ENCODE data around the gene TIMM22.
A peak's percentile ranks its signal among the peaks of the same experiment; 100 is the strongest.
"Not testable (repeated sequence)": the region's sequence is repeated elsewhere in the genome, so short reads cannot be mapped to it uniquely, and the experiment has no call there.

TIMM22 gene

DNA sequence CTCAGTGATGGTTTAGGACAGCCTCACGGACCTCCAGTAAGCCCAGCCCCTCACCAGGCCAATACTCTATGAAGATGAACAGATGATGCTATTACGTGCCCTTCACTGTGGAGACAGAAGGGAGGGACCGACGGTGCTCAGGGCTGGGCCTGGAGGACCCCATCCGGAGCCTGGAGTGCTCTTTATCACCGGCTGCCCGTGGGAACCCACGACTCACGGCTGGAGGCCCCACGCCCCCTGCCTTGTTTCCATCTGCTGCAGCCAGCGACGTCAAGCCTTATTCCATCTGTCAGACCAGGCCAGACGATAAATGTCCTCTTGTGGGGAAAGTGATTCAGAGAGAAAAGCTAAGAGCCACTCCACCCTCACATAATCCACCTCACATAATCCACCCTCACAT lies 4.0 kb upstream of the TIMM22 start:
- TF ChIP-seq EZH2phosphoT487 (IDR thresholded peaks at IDR 0.05; ENCODE audit: borderline replicate concordance, low read length), result no peak
- TF ChIP-seq, protein P1, sequence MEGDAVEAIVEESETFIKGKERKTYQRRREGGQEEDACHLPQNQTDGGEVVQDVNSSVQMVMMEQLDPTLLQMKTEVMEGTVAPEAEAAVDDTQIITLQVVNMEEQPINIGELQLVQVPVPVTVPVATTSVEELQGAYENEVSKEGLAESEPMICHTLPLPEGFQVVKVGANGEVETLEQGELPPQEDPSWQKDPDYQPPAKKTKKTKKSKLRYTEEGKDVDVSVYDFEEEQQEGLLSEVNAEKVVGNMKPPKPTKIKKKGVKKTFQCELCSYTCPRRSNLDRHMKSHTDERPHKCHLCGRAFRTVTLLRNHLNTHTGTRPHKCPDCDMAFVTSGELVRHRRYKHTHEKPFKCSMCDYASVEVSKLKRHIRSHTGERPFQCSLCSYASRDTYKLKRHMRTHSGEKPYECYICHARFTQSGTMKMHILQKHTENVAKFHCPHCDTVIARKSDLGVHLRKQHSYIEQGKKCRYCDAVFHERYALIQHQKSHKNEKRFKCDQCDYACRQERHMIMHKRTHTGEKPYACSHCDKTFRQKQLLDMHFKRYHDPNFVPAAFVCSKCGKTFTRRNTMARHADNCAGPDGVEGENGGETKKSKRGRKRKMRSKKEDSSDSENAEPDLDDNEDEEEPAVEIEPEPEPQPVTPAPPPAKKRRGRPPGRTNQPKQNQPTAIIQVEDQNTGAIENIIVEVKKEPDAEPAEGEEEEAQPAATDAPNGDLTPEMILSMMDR (IDR thresholded peaks at IDR 0.05; ENCODE audit: low read depth, low read length, poor library complexity, severe bottlenecking), result no peak
- Histone ChIP-seq H3K9me3 (ENCODE audit: control insufficient read depth, insufficient read depth, low read length) (peaks cover 5% of the 10 kb centered on the region; the same call in 1 of the 2 replicates), H3K36me3 (ENCODE audit: control insufficient read depth, low read length) (peaks cover 4% of the 10 kb centered on the region; the same call in 1 of the 2 replicates)

DNA sequence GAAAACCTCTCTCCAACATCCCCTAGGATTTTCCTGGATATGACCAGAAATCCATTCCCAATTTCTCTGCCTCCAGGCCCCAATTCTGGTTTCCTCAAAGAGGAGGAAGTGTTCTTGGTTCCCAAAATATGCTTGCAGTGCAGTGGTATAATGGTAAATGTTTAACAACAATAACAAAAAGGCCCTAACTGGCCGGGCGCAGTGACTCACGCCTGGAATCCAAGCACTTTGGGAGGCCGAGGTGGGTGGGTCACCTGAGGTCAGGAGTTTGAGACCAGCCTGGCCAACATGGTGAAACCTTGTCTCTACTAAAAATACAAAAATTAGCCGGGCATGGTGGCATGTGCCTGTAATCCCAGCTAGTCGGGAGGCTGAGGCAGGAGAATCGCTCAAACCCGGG lies 1.6 kb upstream of the TIMM22 start:
- not testable (repeated sequence) for H3K27me3 ChIP-seq (ENCODE audit: control insufficient read depth, low read length); H3K4me2 ChIP-seq (ENCODE audit: low read length); H3K9me3 ChIP-seq (ENCODE audit: control insufficient read depth, insufficient read depth, low read length); H4K20me1 ChIP-seq (ENCODE audit: control insufficient read depth, insufficient read depth, low read depth, low read length); H3K27ac ChIP-seq (ENCODE audit: low read depth, low read length); H3K9me2 ChIP-seq (replicated peaks; ENCODE audit: control insufficient read depth, low read length); H3K4me3 ChIP-seq (ENCODE audit: low read length)
- Histone ChIP-seq H3K4me1 (ENCODE audit: control insufficient read depth, low read length) (peaks cover 22% of the 10 kb centered on the region), H3K36me3 (ENCODE audit: control insufficient read depth, low read length) (peaks cover 19% of the 10 kb centered on the region), H3K79me2 (ENCODE audit: control insufficient read depth, low read length) (peaks cover 27% of the 10 kb centered on the region), H3F3A (ENCODE audit: control insufficient read depth, insufficient read depth) (peaks cover 16% of the 10 kb centered on the region)

More for the DNA sequence above, 4.0 kb upstream of the TIMM22 start:
- Histone ChIP-seq H3K79me2 (ENCODE audit: control insufficient read depth, low read length) (peaks cover 10% of the 10 kb centered on the region), H3K27me3 (ENCODE audit: control insufficient read depth, low read length) (no peaks in the 10 kb centered on the region), H3K9me2 (replicated peaks; ENCODE audit: control insufficient read depth, low read length) (no peaks in the 10 kb centered on the region), H3F3A (ENCODE audit: control insufficient read depth, insufficient read depth) (no peaks in the 10 kb centered on the region), H3K4me2 (ENCODE audit: low read length) (no peak overlapping the region), H3K4me1 (ENCODE audit: control insufficient read depth, low read length) (peaks cover 6% of the 10 kb centered on the region), H4K20me1 (ENCODE audit: control insufficient read depth, insufficient read depth, low read depth, low read length) (no peaks in the 10 kb centered on the region), H3K4me3 (ENCODE audit: low read length) (no peak overlapping the region), H3K27ac (ENCODE audit: low read depth, low read length) (no peak overlapping the region)

DNA sequence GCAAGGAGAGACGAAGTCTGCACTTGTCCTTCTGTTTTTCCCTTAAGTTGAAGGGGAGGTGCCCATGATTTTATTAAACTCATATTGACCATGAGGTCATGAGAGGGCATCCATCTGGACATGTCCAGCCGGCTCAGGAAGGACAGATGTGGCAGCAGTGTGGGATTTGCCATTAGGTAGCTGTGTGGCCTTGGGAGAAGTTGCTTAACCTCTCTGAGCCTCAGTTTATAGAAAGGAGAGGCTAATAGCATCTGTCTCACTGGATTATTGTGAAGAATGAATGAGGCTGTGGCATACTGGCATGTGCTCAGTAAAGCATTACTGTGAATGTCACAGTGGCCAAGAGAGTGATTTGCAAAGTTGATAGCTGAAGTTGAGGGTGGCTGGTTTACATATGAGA lies 1.2 kb downstream of the TIMM22 start:
- 0 out of 2 replicates have a peak overlapping the region, but pooled peaks have one; percentile 3 for H3K27ac ChIP-seq (ENCODE audit: low read depth, low read length)
- no peaks in the 10 kb centered on the region for H3K9me2 ChIP-seq (replicated peaks; ENCODE audit: control insufficient read depth, low read length)
- peaks cover 18% of the 10 kb centered on the region; the same call in 1 of the 2 replicates for H4K20me1 ChIP-seq (ENCODE audit: control insufficient read depth, insufficient read depth, low read depth, low read length)
- H3K4me3 ChIP-seq (ENCODE audit: low read length), result peak overlapping the region; percentile 91
- H3F3A ChIP-seq (ENCODE audit: control insufficient read depth, insufficient read depth), result peaks cover 27% of the 10 kb centered on the region
- H3K4me2 ChIP-seq (ENCODE audit: low read length), result peak overlapping the region; percentile 62
- no peaks in the 10 kb centered on the region for H3K27me3 ChIP-seq (ENCODE audit: control insufficient read depth, low read length)
- peaks cover 5% of the 10 kb centered on the region; the same call in 1 of the 2 replicates for H3K9me3 ChIP-seq (ENCODE audit: control insufficient read depth, insufficient read depth, low read length)
- H3K36me3 ChIP-seq (ENCODE audit: control insufficient read depth, low read length), result peaks cover 46% of the 10 kb centered on the region
- TF ChIP-seq, protein P1 (IDR thresholded peaks at IDR 0.05; ENCODE audit: low read depth, low read length, poor library complexity, severe bottlenecking), result no peak
- TF ChIP-seq EZH2phosphoT487 (IDR thresholded peaks at IDR 0.05; ENCODE audit: borderline replicate concordance, low read length), result no peak
- peaks cover 29% of the 10 kb centered on the region for H3K79me2 ChIP-seq (ENCODE audit: control insufficient read depth, low read length)
- H3K4me1 ChIP-seq (ENCODE audit: control insufficient read depth, low read length), result peaks cover 22% of the 10 kb centered on the region

DNA sequence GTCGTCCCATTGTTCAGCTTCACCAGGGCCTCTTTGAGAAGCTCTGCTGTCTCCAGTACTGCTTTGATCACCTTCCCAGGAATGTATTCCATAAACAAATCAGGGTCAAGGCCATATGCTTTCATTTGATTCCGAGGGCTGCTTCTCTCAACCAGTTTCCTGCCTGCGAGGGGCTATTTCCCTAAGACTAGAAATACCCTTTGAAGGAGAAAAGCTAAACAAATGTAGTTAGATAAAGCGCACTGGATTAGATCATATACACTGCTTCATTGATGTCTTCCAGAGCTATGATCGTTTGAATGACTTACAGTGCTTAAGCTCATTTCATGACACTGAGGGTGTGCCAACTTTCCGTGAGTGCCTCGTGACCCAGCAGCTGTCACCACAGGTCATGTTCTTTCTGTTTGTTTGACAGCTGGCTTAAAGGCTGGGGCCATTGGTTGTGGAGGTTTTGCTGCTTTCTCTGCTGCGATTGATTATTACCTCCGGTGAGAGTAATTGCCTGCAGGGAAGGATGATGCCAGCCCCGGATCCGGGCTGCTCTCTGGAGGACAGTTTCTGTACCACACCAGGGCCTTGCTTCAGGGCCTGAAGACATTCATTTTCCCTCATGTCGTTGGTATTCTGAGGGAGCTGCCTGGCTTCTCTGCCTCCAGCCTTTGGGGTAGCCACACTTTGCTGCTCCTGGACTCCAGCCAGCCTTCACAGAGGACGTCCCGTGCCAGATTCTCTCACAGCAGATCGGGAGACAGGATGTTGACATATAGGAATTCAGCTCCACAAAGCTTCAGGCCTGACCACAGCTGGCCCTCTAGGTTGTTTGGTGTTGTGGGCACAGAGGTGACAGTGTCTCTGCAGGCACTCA lies 3.9 kb downstream of the TIMM22 start:
- Histone ChIP-seq H3K4me3 (ENCODE audit: low read length) (no peak overlapping the region), H4K20me1 (ENCODE audit: control insufficient read depth, insufficient read depth, low read depth, low read length) (peaks cover 20% of the 10 kb centered on the region; the same call in 1 of the 2 replicates), H3K4me2 (ENCODE audit: low read length) (no peak overlapping the region), H3K36me3 (ENCODE audit: control insufficient read depth, low read length) (peaks cover 74% of the 10 kb centered on the region), H3K27ac (ENCODE audit: low read depth, low read length) (no peak overlapping the region), H3K9me2 (replicated peaks; ENCODE audit: control insufficient read depth, low read length) (no peaks in the 10 kb centered on the region), H3K9me3 (ENCODE audit: control insufficient read depth, insufficient read depth, low read length) (no peaks in the 10 kb centered on the region), H3K27me3 (ENCODE audit: control insufficient read depth, low read length) (no peaks in the 10 kb centered on the region), H3K4me1 (ENCODE audit: control insufficient read depth, low read length) (peaks cover 22% of the 10 kb centered on the region), H3F3A (ENCODE audit: control insufficient read depth, insufficient read depth) (peaks cover 27% of the 10 kb centered on the region), H3K79me2 (ENCODE audit: control insufficient read depth, low read length) (peaks cover 29% of the 10 kb centered on the region)
- TF ChIP-seq EZH2phosphoT487 (IDR thresholded peaks at IDR 0.05; ENCODE audit: borderline replicate concordance, low read length), result no peak
- TF ChIP-seq, protein P1 (IDR thresholded peaks at IDR 0.05; ENCODE audit: low read depth, low read length, poor library complexity, severe bottlenecking), result no peak
